ENCODE results near the gene CSNK1A1L.

DNA sequence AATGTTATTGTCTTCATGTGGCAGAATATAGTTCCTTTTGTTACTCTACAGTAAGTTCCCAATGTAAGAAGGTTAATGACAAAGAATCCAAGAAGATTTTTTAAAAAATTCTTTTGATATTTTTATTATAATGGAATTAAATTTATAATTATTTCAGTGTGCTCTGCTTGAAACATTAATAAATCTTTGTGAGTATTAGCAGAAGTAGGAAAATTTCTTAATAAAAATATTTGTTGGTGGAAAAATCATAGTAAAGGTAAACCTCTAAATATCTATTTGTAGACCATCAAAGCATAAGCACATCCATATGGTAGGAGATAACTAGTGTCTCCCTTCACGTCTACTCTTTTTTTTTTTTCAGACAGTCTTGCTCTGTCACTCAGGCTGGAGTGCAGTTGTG is 4.3 kb downstream of the CSNK1A1L start:
- no peak for TF ChIP-seq TARDBP (IDR thresholded peaks at IDR 0.05)
- no peak for TF ChIP-seq NFRKB (IDR thresholded peaks at IDR 0.05)
- no peak for TF ChIP-seq SUZ12 (IDR thresholded peaks at IDR 0.05)
- no peak for TF ChIP-seq FOXM1 (IDR thresholded peaks at IDR 0.05; ENCODE audit: borderline replicate concordance)
- no peak for TF ChIP-seq HDGF (IDR thresholded peaks at IDR 0.05; ENCODE audit: borderline replicate concordance)
- no peak for TF ChIP-seq CTBP1 (IDR thresholded peaks at IDR 0.05; ENCODE audit: borderline replicate concordance)
- TF ChIP-seq BHLHE40 (IDR thresholded peaks at IDR 0.05; ENCODE audit: borderline replicate concordance) = no peak
- TF ChIP-seq LEF1 (IDR thresholded peaks at IDR 0.05; ENCODE audit: borderline replicate concordance) = no peak
- TF ChIP-seq ELF4 (IDR thresholded peaks at IDR 0.05) = no peak
- TF ChIP-seq SP1 (IDR thresholded peaks at IDR 0.05) = no peak
- no peak for TF ChIP-seq ZNF384 (IDR thresholded peaks at IDR 0.05)
- no peak for TF ChIP-seq ARNT (IDR thresholded peaks at IDR 0.05)
- TF ChIP-seq, protein P1, sequence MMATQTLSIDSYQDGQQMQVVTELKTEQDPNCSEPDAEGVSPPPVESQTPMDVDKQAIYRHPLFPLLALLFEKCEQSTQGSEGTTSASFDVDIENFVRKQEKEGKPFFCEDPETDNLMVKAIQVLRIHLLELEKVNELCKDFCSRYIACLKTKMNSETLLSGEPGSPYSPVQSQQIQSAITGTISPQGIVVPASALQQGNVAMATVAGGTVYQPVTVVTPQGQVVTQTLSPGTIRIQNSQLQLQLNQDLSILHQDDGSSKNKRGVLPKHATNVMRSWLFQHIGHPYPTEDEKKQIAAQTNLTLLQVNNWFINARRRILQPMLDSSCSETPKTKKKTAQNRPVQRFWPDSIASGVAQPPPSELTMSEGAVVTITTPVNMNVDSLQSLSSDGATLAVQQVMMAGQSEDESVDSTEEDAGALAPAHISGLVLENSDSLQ (IDR thresholded peaks at IDR 0.05) = no peak
- TF ChIP-seq FOXA1 (IDR thresholded peaks at IDR 0.05) = no peak

Measured in HEK293T (cell line).